ENCODE data around the gene PCDHGA6.
"Not testable (repeated sequence)": the region's sequence is repeated elsewhere in the genome, so short reads cannot be mapped to it uniquely, and the experiment has no call there.

Gene PCDHGA6

DNA sequence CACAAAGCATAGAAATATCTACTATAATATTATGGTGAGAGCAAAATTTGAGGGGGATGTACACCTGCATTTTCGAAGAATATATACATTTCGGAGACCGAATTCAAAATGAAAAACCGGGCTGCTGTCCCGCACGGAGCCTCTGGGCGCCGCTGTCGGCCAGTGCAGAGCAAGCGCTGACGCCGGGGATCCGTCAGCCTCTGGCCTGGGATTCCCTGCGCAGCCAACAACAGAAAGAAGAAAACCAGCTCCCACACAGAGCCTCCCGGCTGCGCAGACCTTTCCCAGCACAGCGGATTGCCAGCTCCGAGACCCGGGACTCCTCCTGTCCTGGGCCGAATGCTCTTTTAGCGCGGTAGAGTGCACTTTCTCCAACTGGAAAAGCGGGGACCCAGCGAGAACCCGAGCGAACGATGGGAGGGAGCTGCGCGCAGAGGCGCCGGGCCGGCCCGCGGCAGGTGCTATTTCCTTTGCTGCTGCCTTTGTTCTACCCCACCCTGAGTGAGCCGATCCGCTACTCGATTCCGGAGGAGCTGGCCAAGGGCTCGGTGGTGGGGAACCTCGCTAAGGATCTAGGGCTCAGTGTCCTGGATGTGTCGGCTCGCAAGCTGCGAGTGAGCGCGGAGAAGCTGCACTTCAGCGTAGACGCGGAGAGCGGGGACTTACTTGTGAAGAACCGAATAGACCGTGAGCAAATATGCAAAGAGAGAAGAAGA lies 34.3 kb downstream of the PCDHGA6 start, which contains the start of gene PCDHGB6:
Gene PCDHGB6, plus strand, starts transcription at position 232 of the 716 bp plus-strand sequence. Its CDS starts 182 bp downstream, at position 414.
- H2AK5ac ChIP-seq (ENCODE audit: low read length); H4K5ac ChIP-seq (ENCODE audit: low read length); H3K23ac ChIP-seq (ENCODE audit: low read length); H2BK5ac ChIP-seq (ENCODE audit: low read length); H3K4me1 ChIP-seq (ENCODE audit: control insufficient read depth, low read depth, low read length); H3K79me1 ChIP-seq (ENCODE audit: low read length); H3K4ac ChIP-seq (ENCODE audit: low read depth, low read length); H3K27me3 ChIP-seq (ENCODE audit: insufficient read depth, low read length, poor library complexity); H3K79me2 ChIP-seq (ENCODE audit: control insufficient read depth, insufficient read depth, low read length); H2BK120ac ChIP-seq (ENCODE audit: low read depth, low read length); H3K18ac ChIP-seq (ENCODE audit: low read length); H3K36me3 ChIP-seq (ENCODE audit: control insufficient read depth, insufficient read depth, low read length); H4K8ac ChIP-seq (ENCODE audit: low read depth, low read length); H3K27ac ChIP-seq (ENCODE audit: low read depth, low read length); H2BK15ac ChIP-seq (replicated peaks; ENCODE audit: low read depth): not testable (repeated sequence)
- H3K4me2 ChIP-seq (ENCODE audit: low read length) = peak within 1 kb of the TSS; percentile 75
- peak within 1 kb of the TSS; percentile 67 for H3K9ac ChIP-seq (ENCODE audit: low read length)
- DNase-seq = peak; percentile 84
- H3K56ac ChIP-seq (ENCODE audit: low read length) = peak within 1 kb of the TSS; percentile 80
- H3K4me3 ChIP-seq (ENCODE audit: low read length) = peak within 1 kb of the TSS; percentile 53
- no CpG with 5 or more reads among the region's 51 CpGs for WGBS (ENCODE audit: extremely low coverage, insufficient coverage, low lambda C conversion rate)

- Histone ChIP-seq H3K79me2 (ENCODE audit: control insufficient read depth, insufficient read depth, low read length) (no peaks in the 10 kb centered on the region), H2BK15ac (replicated peaks; ENCODE audit: low read depth) (no peak overlapping the region), H4K8ac (ENCODE audit: low read depth, low read length) (no peak overlapping the region), H2BK120ac (ENCODE audit: low read depth, low read length) (no peak overlapping the region), H3K27me3 (ENCODE audit: insufficient read depth, low read length, poor library complexity) (no peaks in the 10 kb centered on the region), H2AK5ac (ENCODE audit: low read length) (no peak overlapping the region), H3K18ac (ENCODE audit: low read length) (no peak overlapping the region), H3K4me1 (ENCODE audit: control insufficient read depth, low read depth, low read length) (no peaks in the 10 kb centered on the region), H3K4ac (ENCODE audit: low read depth, low read length) (no peak overlapping the region), H3K4me2 (ENCODE audit: low read length) (no peak overlapping the region), H3K36me3 (ENCODE audit: control insufficient read depth, insufficient read depth, low read length) (no peaks in the 10 kb centered on the region), H4K5ac (ENCODE audit: low read length) (no peak overlapping the region), H3K9ac (ENCODE audit: low read length) (no peak overlapping the region), H2BK5ac (ENCODE audit: low read length) (no peak overlapping the region), H3K56ac (ENCODE audit: low read length) (no peak overlapping the region), H3K79me1 (ENCODE audit: low read length) (no peaks in the 10 kb centered on the region), H3K23ac (ENCODE audit: low read length) (no peak overlapping the region), H3K27ac (ENCODE audit: low read depth, low read length) (no peak overlapping the region), H3K4me3 (ENCODE audit: low read length) (no peak overlapping the region)
- no peak for DNase-seq
- WGBS (ENCODE audit: extremely low coverage, insufficient coverage, low lambda C conversion rate) = no CpG with 5 or more reads among the region's 64 CpGs
Observed at GRCh38 chr5:141409598-141410306, 36.1 kb downstream of the PCDHGA6 start.

- H3K23ac ChIP-seq (ENCODE audit: low read length) = no peak overlapping the region
- no peak overlapping the region for H2BK5ac ChIP-seq (ENCODE audit: low read length)
- H3K4ac ChIP-seq (ENCODE audit: low read depth, low read length) = no peak overlapping the region
- H3K79me2 ChIP-seq (ENCODE audit: control insufficient read depth, insufficient read depth, low read length) = no peaks in the 10 kb centered on the region
- no peak overlapping the region for H3K4me3 ChIP-seq (ENCODE audit: low read length)
- no CpG with 5 or more reads among the region's 3 CpGs for WGBS (ENCODE audit: extremely low coverage, insufficient coverage, low lambda C conversion rate)
- H3K56ac ChIP-seq (ENCODE audit: low read length) = no peak overlapping the region
- DNase-seq = no peak
- no peak overlapping the region for H2BK15ac ChIP-seq (replicated peaks; ENCODE audit: low read depth)
- no peak overlapping the region for H3K27ac ChIP-seq (ENCODE audit: low read depth, low read length)
- H2BK120ac ChIP-seq (ENCODE audit: low read depth, low read length) = no peak overlapping the region
- no peaks in the 10 kb centered on the region for H3K36me3 ChIP-seq (ENCODE audit: control insufficient read depth, insufficient read depth, low read length)
- H2AK5ac ChIP-seq (ENCODE audit: low read length) = no peak overlapping the region
- no peak overlapping the region for H3K4me2 ChIP-seq (ENCODE audit: low read length)
- no peaks in the 10 kb centered on the region for H3K4me1 ChIP-seq (ENCODE audit: control insufficient read depth, low read depth, low read length)
- H4K8ac ChIP-seq (ENCODE audit: low read depth, low read length) = no peak overlapping the region
- H3K18ac ChIP-seq (ENCODE audit: low read length) = no peak overlapping the region
- H4K5ac ChIP-seq (ENCODE audit: low read length) = no peak overlapping the region
- H3K9ac ChIP-seq (ENCODE audit: low read length) = no peak overlapping the region
- H3K79me1 ChIP-seq (ENCODE audit: low read length) = no peaks in the 10 kb centered on the region
- H3K27me3 ChIP-seq (ENCODE audit: insufficient read depth, low read length, poor library complexity) = no peaks in the 10 kb centered on the region
Observed at GRCh38 chr5:141411575-141411974, 37.9 kb downstream of the PCDHGA6 start.

GRCh38 chr5:141412854-141413539 lies 39.3 kb downstream of the PCDHGA6 start, which contains the start of gene PCDHGA10:
Gene PCDHGA10 (plus strand): TSS chr5:141412987. CDS start chr5:141413176, 189 bp downstream.
- H3K27ac ChIP-seq (ENCODE audit: low read depth, low read length) = peak within 1 kb of the TSS; percentile 47

DNA sequence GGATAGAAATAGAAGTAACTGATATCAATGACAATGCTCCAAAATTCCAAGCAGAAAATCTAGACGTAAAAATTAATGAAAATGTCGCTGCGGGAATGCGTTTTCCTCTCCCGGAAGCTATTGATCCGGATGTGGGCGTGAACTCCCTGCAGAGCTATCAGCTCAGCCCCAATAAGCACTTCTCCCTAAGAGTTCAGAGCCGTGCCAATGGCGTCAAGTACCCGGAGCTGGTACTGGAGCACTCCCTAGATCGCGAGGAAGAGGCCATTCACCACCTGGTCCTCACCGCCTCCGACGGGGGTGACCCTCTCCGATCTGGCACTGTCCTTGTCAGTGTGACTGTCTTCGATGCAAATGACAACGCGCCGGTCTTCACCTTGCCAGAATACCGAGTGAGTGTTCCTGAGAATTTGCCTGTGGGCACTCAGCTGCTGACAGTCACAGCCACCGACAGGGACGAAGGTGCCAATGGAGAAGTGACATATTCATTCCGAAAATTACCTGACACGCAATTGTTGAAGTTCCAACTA lies 39.9 kb downstream of the PCDHGA6 start:
- Histone ChIP-seq H4K5ac (ENCODE audit: low read length) (no peak overlapping the region), H2BK120ac (ENCODE audit: low read depth, low read length) (no peak overlapping the region), H3K27me3 (ENCODE audit: insufficient read depth, low read length, poor library complexity) (no peaks in the 10 kb centered on the region), H3K18ac (ENCODE audit: low read length) (no peak overlapping the region), H3K23ac (ENCODE audit: low read length) (no peak overlapping the region), H3K27ac (ENCODE audit: low read depth, low read length) (no peak overlapping the region), H3K4me3 (ENCODE audit: low read length) (peak overlapping the region; percentile 64), H3K9ac (ENCODE audit: low read length) (peak overlapping the region; percentile 74), H2BK5ac (ENCODE audit: low read length) (no peak overlapping the region), H3K36me3 (ENCODE audit: control insufficient read depth, insufficient read depth, low read length) (no peaks in the 10 kb centered on the region), H2BK15ac (replicated peaks; ENCODE audit: low read depth) (no peak overlapping the region), H3K4ac (ENCODE audit: low read depth, low read length) (no peak overlapping the region), H2AK5ac (ENCODE audit: low read length) (no peak overlapping the region), H3K4me1 (ENCODE audit: control insufficient read depth, low read depth, low read length) (no peaks in the 10 kb centered on the region), H3K56ac (ENCODE audit: low read length) (peak overlapping the region; percentile 81), H3K4me2 (ENCODE audit: low read length) (peak overlapping the region; percentile 28), H4K8ac (ENCODE audit: low read depth, low read length) (no peak overlapping the region), H3K79me1 (ENCODE audit: low read length) (no peaks in the 10 kb centered on the region), H3K79me2 (ENCODE audit: control insufficient read depth, insufficient read depth, low read length) (no peaks in the 10 kb centered on the region)
- peak; percentile 48 for DNase-seq
- WGBS (ENCODE audit: extremely low coverage, insufficient coverage, low lambda C conversion rate) = no CpG with 5 or more reads among the region's 25 CpGs

More at GRCh38 chr5:141412854-141413539, 39.3 kb downstream of the PCDHGA6 start, which contains the start of gene PCDHGA10:
- no peak within 1 kb of the TSS for H4K8ac ChIP-seq (ENCODE audit: low read depth, low read length)
- no peak within 1 kb of the TSS for H4K5ac ChIP-seq (ENCODE audit: low read length)
- no peak within 1 kb of the TSS for H3K4ac ChIP-seq (ENCODE audit: low read depth, low read length)
- WGBS (ENCODE audit: extremely low coverage, insufficient coverage, low lambda C conversion rate) = no CpG with 5 or more reads among the region's 31 CpGs
- DNase-seq = peak; percentile 87
- no peak within 1 kb of the TSS for H2AK5ac ChIP-seq (ENCODE audit: low read length)
- peak within 1 kb of the TSS; percentile 74 for H3K9ac ChIP-seq (ENCODE audit: low read length)
- no peaks in the 10 kb centered on the region for H3K79me1 ChIP-seq (ENCODE audit: low read length)
- no peak within 1 kb of the TSS for H3K18ac ChIP-seq (ENCODE audit: low read length)
- H3K27me3 ChIP-seq (ENCODE audit: insufficient read depth, low read length, poor library complexity) = no peaks in the 10 kb centered on the region
- H3K79me2 ChIP-seq (ENCODE audit: control insufficient read depth, insufficient read depth, low read length) = no peaks in the 10 kb centered on the region
- peak within 1 kb of the TSS; percentile 64 for H3K4me3 ChIP-seq (ENCODE audit: low read length)
- H2BK120ac ChIP-seq (ENCODE audit: low read depth, low read length) = no peak within 1 kb of the TSS
- no peak within 1 kb of the TSS for H2BK5ac ChIP-seq (ENCODE audit: low read length)
- peak within 1 kb of the TSS; percentile 37 for H3K4me2 ChIP-seq (ENCODE audit: low read length)
- H3K23ac ChIP-seq (ENCODE audit: low read length) = no peak within 1 kb of the TSS
- peak within 1 kb of the TSS; percentile 81 for H3K56ac ChIP-seq (ENCODE audit: low read length)
- H2BK15ac ChIP-seq (replicated peaks; ENCODE audit: low read depth) = no peak within 1 kb of the TSS
- H3K4me1 ChIP-seq (ENCODE audit: control insufficient read depth, low read depth, low read length) = no peaks in the 10 kb centered on the region
- no peaks in the 10 kb centered on the region for H3K36me3 ChIP-seq (ENCODE audit: control insufficient read depth, insufficient read depth, low read length)

Data from mesendoderm (in vitro differentiated cells).